Measurements from ENCODE around the gene IL1R2.

The IL1R2 gene

GRCh38 chr2:101971836-101972235 lies 19.9 kb upstream of the IL1R2 start:
- no peaks in the 10 kb centered on the region for H3K4me1 ChIP-seq (ENCODE audit: control insufficient read depth, low read length)
- no peaks in the 10 kb centered on the region for H3K79me2 ChIP-seq (ENCODE audit: control insufficient read depth, low read length)
- H3K36me3 ChIP-seq (ENCODE audit: control insufficient read depth, low read length): no peaks in the 10 kb centered on the region
- no peaks in the 10 kb centered on the region for H4K20me1 ChIP-seq (ENCODE audit: control insufficient read depth, insufficient read depth, low read depth, low read length)
- H3K9me3 ChIP-seq (ENCODE audit: control insufficient read depth, insufficient read depth, low read length): no peaks in the 10 kb centered on the region
- H3K4me3 ChIP-seq (ENCODE audit: low read length): no peak overlapping the region
- no peak for TF ChIP-seq EZH2phosphoT487 (IDR thresholded peaks at IDR 0.05; ENCODE audit: borderline replicate concordance, low read length)
- no peak for TF ChIP-seq CTCF (IDR thresholded peaks at IDR 0.05; ENCODE audit: low read depth, low read length, poor library complexity, severe bottlenecking)
- H3F3A ChIP-seq (ENCODE audit: control insufficient read depth, insufficient read depth): no peaks in the 10 kb centered on the region
- H3K4me2 ChIP-seq (ENCODE audit: low read length): no peak overlapping the region
- H3K9me2 ChIP-seq (replicated peaks; ENCODE audit: control insufficient read depth, low read length): no peaks in the 10 kb centered on the region
- no peak overlapping the region for H3K27ac ChIP-seq (ENCODE audit: low read depth, low read length)
- no peaks in the 10 kb centered on the region for H3K27me3 ChIP-seq (ENCODE audit: control insufficient read depth, low read length)

DNA sequence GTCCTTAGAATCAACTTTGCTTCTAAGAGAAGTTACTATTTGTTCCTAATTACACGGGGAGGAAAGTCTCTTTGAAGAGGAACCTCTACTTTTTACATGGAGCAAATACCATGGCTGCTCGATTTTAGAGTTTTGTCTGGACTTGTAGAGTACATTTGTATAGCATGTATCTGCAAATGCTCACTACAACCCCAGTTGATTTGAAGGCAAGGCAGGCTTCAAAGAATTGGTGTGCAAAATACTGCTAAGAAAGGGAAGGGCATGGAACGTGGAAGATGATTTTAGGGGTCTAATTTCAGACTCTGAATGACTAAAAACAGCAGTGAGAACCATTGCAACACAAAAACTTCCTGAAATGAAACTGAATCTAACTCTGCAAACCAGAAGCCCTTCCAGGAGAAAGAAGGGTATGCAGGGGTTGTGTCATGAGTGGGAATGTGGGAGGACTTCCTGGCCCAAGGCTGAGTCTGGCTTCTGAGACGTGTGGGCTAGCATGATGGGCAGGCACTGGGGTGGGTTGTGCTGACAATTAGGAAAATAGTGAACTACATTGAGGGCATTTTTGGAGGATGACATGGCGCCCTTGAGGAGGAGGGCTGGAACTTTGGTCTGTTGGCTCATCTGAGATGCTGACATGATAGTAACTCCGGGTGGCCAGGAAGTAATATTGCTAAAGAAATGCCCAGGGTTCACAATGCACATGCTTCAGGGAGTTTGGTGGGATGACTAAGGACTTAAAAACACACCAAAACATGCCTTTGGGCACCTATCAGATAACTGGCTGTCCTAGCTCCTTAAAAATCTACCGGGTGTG lies 18.9 kb upstream of the IL1R2 start:
- Histone ChIP-seq H3K36me3 (ENCODE audit: control insufficient read depth, low read length) (no peaks in the 10 kb centered on the region), H3K9me2 (replicated peaks; ENCODE audit: control insufficient read depth, low read length) (no peaks in the 10 kb centered on the region), H3K4me2 (ENCODE audit: low read length) (no peak overlapping the region), H3F3A (ENCODE audit: control insufficient read depth, insufficient read depth) (no peaks in the 10 kb centered on the region), H3K4me3 (ENCODE audit: low read length) (no peak overlapping the region), H3K9me3 (ENCODE audit: control insufficient read depth, insufficient read depth, low read length) (no peaks in the 10 kb centered on the region), H3K4me1 (ENCODE audit: control insufficient read depth, low read length) (no peaks in the 10 kb centered on the region), H3K79me2 (ENCODE audit: control insufficient read depth, low read length) (no peaks in the 10 kb centered on the region), H4K20me1 (ENCODE audit: control insufficient read depth, insufficient read depth, low read depth, low read length) (no peaks in the 10 kb centered on the region), H3K27me3 (ENCODE audit: control insufficient read depth, low read length) (no peaks in the 10 kb centered on the region), H3K27ac (ENCODE audit: low read depth, low read length) (no peak overlapping the region)
- TF ChIP-seq CTCF (IDR thresholded peaks at IDR 0.05; ENCODE audit: low read depth, low read length, poor library complexity, severe bottlenecking) (no peak), EZH2phosphoT487 (IDR thresholded peaks at IDR 0.05; ENCODE audit: borderline replicate concordance, low read length) (no peak)

GRCh38 chr2:101974663-101975062 lies 17.1 kb upstream of the IL1R2 start:
- H3K4me1 ChIP-seq (ENCODE audit: control insufficient read depth, low read length): no peaks in the 10 kb centered on the region
- H3F3A ChIP-seq (ENCODE audit: control insufficient read depth, insufficient read depth): no peaks in the 10 kb centered on the region
- no peaks in the 10 kb centered on the region for H3K36me3 ChIP-seq (ENCODE audit: control insufficient read depth, low read length)
- H3K27ac ChIP-seq (ENCODE audit: low read depth, low read length): no peak overlapping the region
- no peak overlapping the region for H3K4me2 ChIP-seq (ENCODE audit: low read length)
- H3K9me2 ChIP-seq (replicated peaks; ENCODE audit: control insufficient read depth, low read length): no peaks in the 10 kb centered on the region
- no peaks in the 10 kb centered on the region for H3K27me3 ChIP-seq (ENCODE audit: control insufficient read depth, low read length)
- H3K4me3 ChIP-seq (ENCODE audit: low read length): no peak overlapping the region
- no peaks in the 10 kb centered on the region for H4K20me1 ChIP-seq (ENCODE audit: control insufficient read depth, insufficient read depth, low read depth, low read length)
- H3K9me3 ChIP-seq (ENCODE audit: control insufficient read depth, insufficient read depth, low read length): no peaks in the 10 kb centered on the region
- TF ChIP-seq CTCF (IDR thresholded peaks at IDR 0.05; ENCODE audit: low read depth, low read length, poor library complexity, severe bottlenecking): no peak
- no peak for TF ChIP-seq EZH2phosphoT487 (IDR thresholded peaks at IDR 0.05; ENCODE audit: borderline replicate concordance, low read length)
- no peaks in the 10 kb centered on the region for H3K79me2 ChIP-seq (ENCODE audit: control insufficient read depth, low read length)
